Measurements from ENCODE around the gene CDCP1.
A peak's percentile ranks its signal among the peaks of the same experiment; 100 is the strongest.
"Not testable (repeated sequence)": the region's sequence is repeated elsewhere in the genome, so short reads cannot be mapped to it uniquely, and the experiment has no call there.

CDCP1 gene

GRCh38 chr3:45169125-45169904, 23.1 kb upstream of the CDCP1 start:
- DNase-seq (ENCODE audit: low read depth), result no peak

DNA sequence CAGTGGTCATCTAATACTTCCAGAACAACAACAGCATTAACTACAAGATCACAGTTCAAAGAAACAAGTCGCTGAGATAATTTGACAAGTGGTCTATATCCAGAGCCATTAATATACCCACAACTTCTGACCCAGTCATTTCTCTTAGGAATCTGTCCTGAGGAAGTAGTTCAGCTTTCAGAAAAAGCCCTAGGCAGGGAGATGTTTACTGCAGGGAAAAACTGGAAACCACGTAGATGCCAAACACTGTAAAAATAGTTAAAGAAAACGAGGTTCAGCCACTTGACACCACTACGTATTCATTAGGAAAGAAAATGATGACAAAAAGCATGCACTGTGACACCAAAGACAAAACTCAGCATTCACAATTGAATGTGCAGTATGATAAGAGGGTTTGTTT, 22.3 kb upstream of the CDCP1 start:
- DNase-seq (ENCODE audit: low read depth), result no peak

- peak; percentile 5 for DNase-seq (ENCODE audit: low read depth)
Observed at GRCh38 chr3:45167011-45167911, 21.1 kb upstream of the CDCP1 start.

- no peak for DNase-seq (ENCODE audit: low read depth)
Observed at GRCh38 chr3:45166321-45166879, 20.2 kb upstream of the CDCP1 start.

- DNase-seq (ENCODE audit: low read depth), result no peak
Observed at GRCh38 chr3:45165497-45166283, 19.5 kb upstream of the CDCP1 start.

GRCh38 chr3:45164056-45164455, 17.9 kb upstream of the CDCP1 start:
- DNase-seq (ENCODE audit: low read depth), result no peak

- DNase-seq (ENCODE audit: low read depth), result no peak
Observed at GRCh38 chr3:45163481-45163880, 17.3 kb upstream of the CDCP1 start.

DNA sequence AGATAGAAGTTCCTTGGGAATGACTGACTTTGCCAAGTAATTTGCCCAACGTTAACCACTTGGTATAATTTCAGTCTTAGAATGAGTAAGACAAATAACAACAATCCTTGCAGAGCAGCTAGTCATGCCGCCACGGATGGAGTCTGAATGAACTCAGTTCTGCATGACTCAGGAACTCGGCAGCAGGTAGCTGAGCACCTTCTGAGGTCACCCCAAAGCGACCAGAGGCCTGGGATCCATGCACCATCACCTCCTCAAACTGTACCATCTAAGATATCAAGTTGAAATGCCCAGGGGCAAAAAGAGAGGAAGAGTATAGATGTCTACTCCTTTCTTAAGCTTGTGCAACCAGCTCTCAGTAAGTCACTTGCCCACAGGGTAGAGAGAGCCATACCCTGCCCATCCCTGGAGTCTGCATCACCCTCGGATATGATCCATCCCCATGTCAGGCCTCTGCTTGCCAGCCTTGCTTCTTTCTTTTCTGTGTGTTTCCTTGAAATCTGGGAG, 8.5 kb upstream of the CDCP1 start:
- no peak for DNase-seq (ENCODE audit: low read depth)

- DNase-seq (ENCODE audit: low read depth), result no peak
Observed at GRCh38 chr3:45153658-45154437, 7.7 kb upstream of the CDCP1 start.

DNA sequence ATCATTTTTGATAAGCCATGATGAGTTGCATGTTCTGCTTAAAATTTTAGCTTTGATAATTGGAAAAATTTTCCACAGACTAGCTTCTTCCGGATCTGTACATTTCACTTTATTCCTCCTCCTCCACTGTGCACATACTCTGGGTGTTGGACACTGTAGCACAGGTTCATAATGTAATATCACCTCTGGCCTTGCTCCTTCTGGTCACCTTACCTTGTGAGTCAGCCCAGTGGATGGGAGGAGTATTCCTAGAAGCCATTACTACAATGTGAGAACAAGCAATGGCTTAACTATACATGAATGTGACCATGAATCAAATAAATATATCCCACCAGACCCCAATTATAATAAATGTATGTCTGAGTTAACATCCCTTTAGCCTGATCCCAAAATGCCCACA, 6.1 kb upstream of the CDCP1 start:
- DNase-seq (ENCODE audit: low read depth), result no peak

GRCh38 chr3:45151100-45151499, 4.9 kb upstream of the CDCP1 start:
- DNase-seq (ENCODE audit: low read depth), result no peak

DNA sequence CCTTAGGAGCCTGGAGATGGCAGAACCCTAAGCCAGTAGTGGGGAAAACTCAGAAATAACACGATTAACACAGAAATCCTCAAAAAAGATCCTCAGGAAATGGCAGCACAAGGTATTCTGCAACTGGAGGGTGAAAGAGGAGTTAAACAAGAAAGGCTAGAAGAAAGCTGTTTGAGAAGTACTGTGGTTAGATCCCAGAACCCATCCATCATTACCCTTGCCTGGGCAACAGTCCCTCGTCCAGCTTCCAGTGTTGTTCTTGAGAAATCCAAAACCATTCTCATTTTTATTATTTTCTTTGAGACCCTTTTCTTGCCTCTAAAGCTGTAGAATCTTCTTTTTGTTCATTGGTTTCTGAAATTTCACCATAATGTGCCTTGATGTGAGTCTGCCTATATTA, 2.7 kb upstream of the CDCP1 start:
- no peak for DNase-seq (ENCODE audit: low read depth)

GRCh38 chr3:45145223-45145622, 955 bp downstream of the CDCP1 start:
- no peak for DNase-seq (ENCODE audit: low read depth)

- DNase-seq (ENCODE audit: low read depth), result no peak
Observed at GRCh38 chr3:45143673-45144671, 2.2 kb downstream of the CDCP1 start.

GRCh38 chr3:45140770-45141155, 5.4 kb downstream of the CDCP1 start:
- DNase-seq (ENCODE audit: low read depth), result not testable (repeated sequence)

DNA sequence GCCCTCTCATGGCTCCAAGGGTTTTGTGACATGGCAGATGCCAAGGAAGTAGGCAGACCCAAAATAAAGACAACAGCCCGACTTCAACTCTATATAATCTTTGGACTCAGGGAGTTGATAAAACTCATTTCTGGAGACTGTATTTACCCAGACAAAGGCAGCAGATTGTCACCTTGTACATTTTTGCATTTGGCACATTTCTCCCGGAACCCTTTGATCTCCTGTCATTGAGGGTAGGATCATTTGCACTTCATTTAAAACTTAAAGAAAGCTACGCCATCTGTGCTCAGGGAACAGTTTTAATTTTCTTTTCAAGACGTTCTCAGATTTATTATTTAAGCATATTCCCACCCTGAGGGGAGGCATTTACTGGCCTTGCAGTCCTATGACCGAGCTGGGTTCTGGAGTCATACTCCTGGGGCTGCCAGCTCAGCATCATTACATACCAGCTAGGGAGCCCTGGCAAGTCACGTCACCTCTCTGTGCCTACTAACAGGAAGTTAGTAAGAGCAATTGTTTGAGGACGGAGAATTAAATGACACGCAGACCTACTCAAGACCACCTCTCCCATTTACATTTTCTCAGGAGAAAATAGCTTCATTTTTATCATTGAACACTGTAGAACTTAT, 5.9 kb downstream of the CDCP1 start:
- no peak for DNase-seq (ENCODE audit: low read depth)

- DNase-seq (ENCODE audit: low read depth), result no peak
Observed at GRCh38 chr3:45139372-45140140, 6.6 kb downstream of the CDCP1 start.

- DNase-seq (ENCODE audit: low read depth), result no peak
Observed at GRCh38 chr3:45137656-45138181, 8.5 kb downstream of the CDCP1 start.

Measured in CMK (cell line).